22Rv1 (cell line): ENCODE data around the gene FARS2.

Experiments used
- ZFX ChIP-seq: fragments of 450-650 bp; IDR thresholded peaks from 2 replicates; pipeline ENCODE4 v1.6.1; 2017; ENCODE audit warnings: antibody characterized with exemption, borderline replicate concordance
- TF ChIP-seq, protein P1 (sequence below): fragments of 450-650 bp; IDR thresholded peaks from 2 replicates; pipeline ENCODE4 v1.5.1; 2017; ENCODE audit warnings: mild to moderate bottlenecking

DNA sequence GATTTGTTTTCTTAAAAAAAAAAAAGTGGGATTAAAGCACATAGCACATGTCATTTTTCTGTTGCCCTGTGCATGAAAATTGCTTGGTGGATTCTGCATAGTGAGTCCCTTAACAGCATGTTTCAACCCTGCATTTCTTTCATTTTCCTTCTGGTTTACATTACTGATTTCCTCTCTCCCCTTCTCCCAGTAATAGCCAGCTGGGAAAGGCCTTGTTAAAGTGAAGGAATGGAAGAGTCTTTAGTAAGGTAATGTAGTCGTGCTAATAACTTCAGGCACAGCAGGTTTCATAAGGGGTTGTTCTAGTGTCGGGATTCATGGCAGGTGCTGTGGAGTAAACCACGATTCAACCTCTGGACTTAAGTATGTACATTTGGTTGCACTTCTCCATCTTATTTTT, 202.4 kb downstream of the FARS2 start:
- TF ChIP-seq, protein P1, sequence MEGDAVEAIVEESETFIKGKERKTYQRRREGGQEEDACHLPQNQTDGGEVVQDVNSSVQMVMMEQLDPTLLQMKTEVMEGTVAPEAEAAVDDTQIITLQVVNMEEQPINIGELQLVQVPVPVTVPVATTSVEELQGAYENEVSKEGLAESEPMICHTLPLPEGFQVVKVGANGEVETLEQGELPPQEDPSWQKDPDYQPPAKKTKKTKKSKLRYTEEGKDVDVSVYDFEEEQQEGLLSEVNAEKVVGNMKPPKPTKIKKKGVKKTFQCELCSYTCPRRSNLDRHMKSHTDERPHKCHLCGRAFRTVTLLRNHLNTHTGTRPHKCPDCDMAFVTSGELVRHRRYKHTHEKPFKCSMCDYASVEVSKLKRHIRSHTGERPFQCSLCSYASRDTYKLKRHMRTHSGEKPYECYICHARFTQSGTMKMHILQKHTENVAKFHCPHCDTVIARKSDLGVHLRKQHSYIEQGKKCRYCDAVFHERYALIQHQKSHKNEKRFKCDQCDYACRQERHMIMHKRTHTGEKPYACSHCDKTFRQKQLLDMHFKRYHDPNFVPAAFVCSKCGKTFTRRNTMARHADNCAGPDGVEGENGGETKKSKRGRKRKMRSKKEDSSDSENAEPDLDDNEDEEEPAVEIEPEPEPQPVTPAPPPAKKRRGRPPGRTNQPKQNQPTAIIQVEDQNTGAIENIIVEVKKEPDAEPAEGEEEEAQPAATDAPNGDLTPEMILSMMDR: no peak
- no peak for TF ChIP-seq ZFX
